Endothelial cell of umbilical vein (primary cell): ENCODE data around the gene CNIH1. TPM values are rescaled to one million over a fixed set of nuclear protein-coding genes. Genes with fewer than 3 reads are reported as not detected.

ENCODE experiments used
- BruUV-seq: library from RNA; stranded (reverse); fragments of 400-500 nt; replicated peaks from 2 replicates; lab custom pipeline; 2021; lab: Mats Ljungman, UMichigan
- CTCF ChIA-PET: fragments of 300-600, 350-600 bp; sonication (Branson Sonifier 250); formaldehyde crosslinking; loops from one replicate; lab custom pipeline; 2021; ENCODE audit warnings: antibody characterized with exemption, inconsistent platforms; lab: Charles Lee
- POLR2A ChIA-PET: fragments of 300-600, 350-600 bp; sonication (Branson Sonifier 250); formaldehyde crosslinking; loops from one replicate; lab custom pipeline; 2021; ENCODE audit warnings: antibody characterized with exemption, inconsistent platforms; lab: Charles Lee
- DNase-seq: peaks from one replicate; pipeline ENCODE4 v3.0.0-alpha.2; 2011; ENCODE audit warnings: low read depth, low spot score
- FAIRE-seq: peaks from 2 replicates; lab custom pipeline; 2011; peaks lifted over from hg19 to GRCh38; lab: Jason Lieb, UNC
- H2AFZ ChIP-seq: 2 replicates; pipeline ENCODE4 v1.6.0; 2012; ENCODE audit warnings: low read depth, low read length, control low read depth, inconsistent platforms
- H3K27ac ChIP-seq: 2 replicates; pipeline ENCODE4 v1.5.1; 2011; ENCODE audit warnings: low read depth, mild to moderate bottlenecking, control low read depth, low read length, moderate library complexity; ENCODE audit not compliant: insufficient read depth
- H3K27me3 ChIP-seq, 2 experiments: 2 replicates each; pipeline versions ENCODE4 v1.6.0 to v1.6.1; 2011; ENCODE audit warnings: low read length in 2 of 2, mixed read lengths in 1 of 2; ENCODE audit not compliant: control insufficient read depth in 2 of 2, insufficient read depth in 2 of 2
- H3K36me3 ChIP-seq, 2 experiments: 2 replicates in 1 of 2; 3 replicates in 1 of 2; pipeline ENCODE4 v1.5.1; 2011; ENCODE audit warnings: low read length in 2 of 2, mild to moderate bottlenecking in 1 of 2, moderate library complexity in 1 of 2; ENCODE audit not compliant: control insufficient read depth in 2 of 2, insufficient read depth in 2 of 2; ENCODE audit errors: extremely low read depth in 1 of 2
- H3K4me1 ChIP-seq: 3 replicates; pipeline ENCODE4 v1.5.1; 2011; ENCODE audit warnings: mild to moderate bottlenecking, low read length; ENCODE audit not compliant: control insufficient read depth, insufficient read depth; ENCODE audit errors: extremely low read depth
- H3K4me2 ChIP-seq: 2 replicates; pipeline ENCODE4 v1.6.1; 2011; ENCODE audit warnings: low read length, control low read depth, mixed read lengths; ENCODE audit not compliant: insufficient read depth
- H3K4me3 ChIP-seq, 3 experiments: fragments of 200-600 bp in 1 of 3; sonication (generic), shearing (Covaris generic) in 1 of 3; replicated peaks in 1 of 3; 2 replicates each; pipeline ENCODE4 v1.5.1; 2011 to 2016; ENCODE audit warnings: control low read depth in 3 of 3, low read length in 3 of 3, mild to moderate bottlenecking in 2 of 3, inconsistent platforms in 1 of 3, low read depth in 1 of 3, moderate library complexity in 1 of 3; ENCODE audit not compliant: insufficient read depth in 1 of 3
- H3K79me2 ChIP-seq: 2 replicates; pipeline ENCODE4 v1.6.0; 2012; ENCODE audit warnings: low read length, inconsistent platforms; ENCODE audit not compliant: control insufficient read depth, insufficient read depth
- H3K9ac ChIP-seq: replicated peaks from 2 replicates; pipeline ENCODE3; 2011; ENCODE audit warnings: low read length, control low read depth; ENCODE audit not compliant: insufficient read depth; ENCODE audit errors: extremely low read depth
- H3K9me1 ChIP-seq: replicated peaks from 3 replicates; pipeline ENCODE4 v1.6.0; 2011; ENCODE audit warnings: mild to moderate bottlenecking, low read length; ENCODE audit not compliant: control insufficient read depth, insufficient read depth; ENCODE audit errors: extremely low read depth
- H3K9me3 ChIP-seq: replicated peaks from 2 replicates; pipeline ENCODE4 v1.5.1; 2012; ENCODE audit warnings: low read length, inconsistent platforms; ENCODE audit not compliant: control insufficient read depth, insufficient read depth
- H4K20me1 ChIP-seq: replicated peaks from 2 replicates; pipeline ENCODE3; 2011; ENCODE audit warnings: mild to moderate bottlenecking, low read length; ENCODE audit not compliant: control insufficient read depth, insufficient read depth; ENCODE audit errors: extremely low read depth
- EZH2 ChIP-seq: IDR thresholded peaks from 2 replicates; pipeline ENCODE4 v1.6.1; 2012; ENCODE audit warnings: borderline replicate concordance, low read depth, mild to moderate bottlenecking, moderate library complexity, low read length, inconsistent platforms; ENCODE audit not compliant: severe bottlenecking
- FOS ChIP-seq: IDR thresholded peaks from 2 replicates; pipeline ENCODE4 v1.6.1; 2011; ENCODE audit warnings: mild to moderate bottlenecking, low read length, moderate library complexity, borderline replicate concordance; ENCODE audit not compliant: insufficient read depth
- GATA2 ChIP-seq: IDR thresholded peaks from 2 replicates; pipeline ENCODE4 v1.7.0; 2011; ENCODE audit warnings: low read depth, mild to moderate bottlenecking, moderate library complexity, mixed read lengths, low read length; ENCODE audit not compliant: insufficient read length, insufficient read depth
- MAX ChIP-seq: IDR thresholded peaks from 2 replicates; pipeline ENCODE4 v1.6.1; 2011; ENCODE audit not compliant: insufficient read depth, insufficient read length
- MYC ChIP-seq: IDR thresholded peaks from one replicate; pipeline ENCODE4 v1.6.1; 2011; ENCODE audit warnings: mild to moderate bottlenecking, low read depth, low read length
- POLR2A ChIP-seq: IDR thresholded peaks from 2 replicates; pipeline ENCODE4 v1.6.1; 2012; ENCODE audit warnings: low read depth, mild to moderate bottlenecking, control low read depth, low read length
- POLR2AphosphoS5 ChIP-seq: IDR thresholded peaks from 2 replicates; pipeline ENCODE4 v1.6.1; 2012; ENCODE audit warnings: low read depth, mild to moderate bottlenecking, control low read depth, low read length, moderate library complexity; ENCODE audit not compliant: insufficient read depth
- dilution Hi-C: fragments of 300-500 bp; cut with MboI; formaldehyde crosslinking; loops from one replicate; pipeline ENCODE4 v1.15.0; 2019; ENCODE audit warnings: low sequenced_read_pairs; ENCODE audit not compliant: extremely low pct_ligation_motif_present
- intact Hi-C: fragments of 100-400 bp; cut with micrococcal nuclease; formaldehyde crosslinking; loops from one replicate; pipeline ENCODE4 v1.10.0; 2022
- polyA plus RNA-seq, 4 experiments: library from polyadenylated mRNA; depleted of rRNA in 3 of 4; stranded (reverse) in 3 of 4; unstranded in 1 of 4; fragments of >200 nt; gene quantifications; 2 replicates each; pipeline versions ENCODE4 v1.2.1 to v1.2.3, GENCODE V29; 2011 to 2012; ENCODE audit warnings: missing spikeins in 1 of 4
- total RNA-seq: library from RNA; stranded (reverse); gene quantifications from 2 replicates; pipeline ENCODE4 v1.2.3, GENCODE V29; 2021
- TF ChIP-seq, protein P1 (sequence below), 2 donors: IDR thresholded peaks; 1 replicate in 1 of 2; 2 replicates in 1 of 2; pipeline ENCODE4 v1.5.1; 2011; ENCODE audit warnings: low read length in 2 of 2, mild to moderate bottlenecking in 2 of 2, moderate library complexity in 2 of 2, control low read depth in 1 of 2, inconsistent platforms in 1 of 2, low read depth in 1 of 2; ENCODE audit not compliant: insufficient read depth in 1 of 2; ENCODE audit errors: extremely low read depth in 1 of 2

Gene CNIH1
- total and polyA plus RNA-seq, 2 donors (not counting 3 experiments of a cell fraction or from before 2014, with no cell fraction given) = 125 to 328 TPM

DNA sequence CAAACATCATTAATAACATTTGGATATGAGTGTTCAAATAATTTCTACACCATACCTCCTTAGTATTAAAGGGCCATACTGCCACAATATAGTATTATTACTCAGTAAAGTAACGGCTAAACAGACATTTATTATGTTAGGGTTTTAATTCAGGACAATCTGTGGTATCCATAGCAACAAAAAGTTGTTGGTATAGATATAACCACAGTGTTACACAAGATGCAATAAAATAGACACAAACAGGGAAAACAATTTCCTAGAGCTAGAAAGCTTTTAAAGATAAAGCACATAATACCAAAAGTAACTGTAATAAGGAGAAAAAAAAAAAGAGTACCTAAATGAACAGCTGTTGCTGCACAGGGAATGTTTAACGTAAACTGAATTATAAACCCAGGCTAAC lies 16.1 kb downstream of the CNIH1 start:
- peaks cover 11 to 12% of the 10 kb centered on the region in 2 experiments for H3K36me3 ChIP-seq
- intact Hi-C loops (no loop called here), dilution Hi-C loops (no loop called here)
- no peaks in the 10 kb centered on the region for H3K9me3 ChIP-seq
- ChIA-PET CTCF (interaction anchor here (2.0 to 2.7 kb wide), 3 partner anchors 10 to 77 kb away, joined by 5 to 12 read pairs (median 11); no protein-coding TSS in a partner anchor), POLR2A (no interaction called here)
- H3K27me3 ChIP-seq = no peaks in the 10 kb centered on the region
- H3K27ac ChIP-seq = no peak overlapping the region
- no peaks in the 10 kb centered on the region for H3K79me2 ChIP-seq
- FAIRE-seq (no peak), DNase-seq (no peak)
- no peak overlapping the region for H3K4me2 ChIP-seq
- TF ChIP-seq MAX (no peak), POLR2AphosphoS5 (no peak), GATA2 (no peak), EZH2 (no peak), FOS (no peak), MYC (no peak), POLR2A (no peak)
- TF ChIP-seq, protein P1, sequence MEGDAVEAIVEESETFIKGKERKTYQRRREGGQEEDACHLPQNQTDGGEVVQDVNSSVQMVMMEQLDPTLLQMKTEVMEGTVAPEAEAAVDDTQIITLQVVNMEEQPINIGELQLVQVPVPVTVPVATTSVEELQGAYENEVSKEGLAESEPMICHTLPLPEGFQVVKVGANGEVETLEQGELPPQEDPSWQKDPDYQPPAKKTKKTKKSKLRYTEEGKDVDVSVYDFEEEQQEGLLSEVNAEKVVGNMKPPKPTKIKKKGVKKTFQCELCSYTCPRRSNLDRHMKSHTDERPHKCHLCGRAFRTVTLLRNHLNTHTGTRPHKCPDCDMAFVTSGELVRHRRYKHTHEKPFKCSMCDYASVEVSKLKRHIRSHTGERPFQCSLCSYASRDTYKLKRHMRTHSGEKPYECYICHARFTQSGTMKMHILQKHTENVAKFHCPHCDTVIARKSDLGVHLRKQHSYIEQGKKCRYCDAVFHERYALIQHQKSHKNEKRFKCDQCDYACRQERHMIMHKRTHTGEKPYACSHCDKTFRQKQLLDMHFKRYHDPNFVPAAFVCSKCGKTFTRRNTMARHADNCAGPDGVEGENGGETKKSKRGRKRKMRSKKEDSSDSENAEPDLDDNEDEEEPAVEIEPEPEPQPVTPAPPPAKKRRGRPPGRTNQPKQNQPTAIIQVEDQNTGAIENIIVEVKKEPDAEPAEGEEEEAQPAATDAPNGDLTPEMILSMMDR (IDR thresholded peaks at IDR 0.05; ENCODE audit: extremely low read depth in 1 of 2, insufficient read depth in 1 of 2, low read depth in 1 of 2, low read length in 2 of 2) = no peak
- H2AFZ ChIP-seq = no peak overlapping the region
- no peak overlapping the region for H3K9ac ChIP-seq
- no peaks in the 10 kb centered on the region for H3K9me1 ChIP-seq
- H4K20me1 ChIP-seq = no peaks in the 10 kb centered on the region
- H3K4me1 ChIP-seq = no peaks in the 10 kb centered on the region
- no peak overlapping the region for H3K4me3 ChIP-seq
- BruUV-seq = no TSS peak
